ENCODE data around the gene MTMR2.

Gene MTMR2

GRCh38 chr11:95918056-95918455 is 5.9 kb downstream of the MTMR2 start:
- no peak for DNase-seq (ENCODE audit: low spot score)

- no peak for DNase-seq (ENCODE audit: low spot score)
These were observed 6.5 kb downstream of the MTMR2 start for GRCh38 chr11:95917193-95918036.

- DNase-seq (ENCODE audit: low spot score): no peak
These were observed 7.9 kb downstream of the MTMR2 start for GRCh38 chr11:95916049-95916448.

GRCh38 chr11:95915051-95915450 is 8.9 kb downstream of the MTMR2 start:
- DNase-seq (ENCODE audit: low spot score): no peak

- peak; percentile 62 for DNase-seq (ENCODE audit: low spot score)
These were observed 9.9 kb downstream of the MTMR2 start for GRCh38 chr11:95913830-95914615.

GRCh38 chr11:95912902-95913560 is 10.9 kb downstream of the MTMR2 start:
- DNase-seq (ENCODE audit: low spot score): no peak

- DNase-seq (ENCODE audit: low spot score): peak; percentile 60
These were observed 12.5 kb downstream of the MTMR2 start for GRCh38 chr11:95911369-95911759.

GRCh38 chr11:95910638-95911368 is 13.1 kb downstream of the MTMR2 start:
- peak; percentile 89 for DNase-seq (ENCODE audit: low spot score)

GRCh38 chr11:95908826-95909225 is 15.1 kb downstream of the MTMR2 start:
- DNase-seq (ENCODE audit: low spot score): no peak

GRCh38 chr11:95907476-95907875 is 16.4 kb downstream of the MTMR2 start:
- DNase-seq (ENCODE audit: low spot score): no peak

GRCh38 chr11:95904009-95904650 is 19.8 kb downstream of the MTMR2 start:
- no peak for DNase-seq (ENCODE audit: low spot score)

- DNase-seq (ENCODE audit: low spot score): no peak
These were observed 25.1 kb downstream of the MTMR2 start for GRCh38 chr11:95898782-95899181.

GRCh38 chr11:95897731-95898130 is 26.2 kb downstream of the MTMR2 start:
- no peak for DNase-seq (ENCODE audit: low spot score)

GRCh38 chr11:95895815-95896214 is 28.1 kb downstream of the MTMR2 start:
- no peak for DNase-seq (ENCODE audit: low spot score)

GRCh38 chr11:95892892-95893570 is 30.9 kb downstream of the MTMR2 start:
- no peak for DNase-seq (ENCODE audit: low spot score)

GRCh38 chr11:95892492-95892891 is 31.4 kb downstream of the MTMR2 start:
- DNase-seq (ENCODE audit: low spot score): no peak

- no peak for DNase-seq (ENCODE audit: low spot score)
These were observed 32.3 kb downstream of the MTMR2 start for GRCh38 chr11:95891423-95892170.

GRCh38 chr11:95888852-95889251 is 35.1 kb downstream of the MTMR2 start:
- DNase-seq (ENCODE audit: low spot score): no peak

GRCh38 chr11:95888439-95888838 is 35.5 kb downstream of the MTMR2 start:
- no peak for DNase-seq (ENCODE audit: low spot score)

GRCh38 chr11:95886462-95886861 is 37.4 kb downstream of the MTMR2 start:
- no peak for DNase-seq (ENCODE audit: low spot score)

Data from pons (tissue), 1 donor.